ENCODE data around the gene PLEKHG3. TPM values are rescaled to one million over a fixed set of nuclear protein-coding genes. Genes with fewer than 3 reads are reported as not detected.

Gene PLEKHG3
- total RNA-seq, 1 donor from 2014 or later, result 35.6 TPM

DNA sequence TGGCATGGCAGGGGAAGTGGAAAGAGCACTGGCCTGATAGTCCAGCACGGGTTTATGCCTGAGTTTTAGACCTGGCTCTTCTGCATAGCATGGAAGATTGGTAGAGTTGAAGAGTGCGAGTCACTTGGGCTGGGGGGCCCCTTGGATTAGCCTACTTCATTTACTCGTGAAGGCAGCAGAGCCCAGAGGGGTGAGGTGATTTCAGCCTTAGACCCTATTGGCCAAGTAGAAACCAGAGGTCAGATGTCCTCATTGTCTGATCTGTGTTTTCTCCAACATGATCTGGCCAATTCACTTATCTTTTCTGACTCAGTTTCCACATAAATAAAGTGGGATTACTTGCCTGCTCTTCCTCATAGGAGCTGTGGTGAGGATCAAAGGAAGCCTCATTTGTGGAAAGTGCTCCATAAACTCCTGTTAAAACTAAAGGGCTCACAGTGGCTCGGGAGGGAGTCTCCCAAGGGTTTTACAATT lies 1.9 kb downstream of the PLEKHG3 start:
- no peak for DNase-seq (ENCODE audit: low spot score)

DNA sequence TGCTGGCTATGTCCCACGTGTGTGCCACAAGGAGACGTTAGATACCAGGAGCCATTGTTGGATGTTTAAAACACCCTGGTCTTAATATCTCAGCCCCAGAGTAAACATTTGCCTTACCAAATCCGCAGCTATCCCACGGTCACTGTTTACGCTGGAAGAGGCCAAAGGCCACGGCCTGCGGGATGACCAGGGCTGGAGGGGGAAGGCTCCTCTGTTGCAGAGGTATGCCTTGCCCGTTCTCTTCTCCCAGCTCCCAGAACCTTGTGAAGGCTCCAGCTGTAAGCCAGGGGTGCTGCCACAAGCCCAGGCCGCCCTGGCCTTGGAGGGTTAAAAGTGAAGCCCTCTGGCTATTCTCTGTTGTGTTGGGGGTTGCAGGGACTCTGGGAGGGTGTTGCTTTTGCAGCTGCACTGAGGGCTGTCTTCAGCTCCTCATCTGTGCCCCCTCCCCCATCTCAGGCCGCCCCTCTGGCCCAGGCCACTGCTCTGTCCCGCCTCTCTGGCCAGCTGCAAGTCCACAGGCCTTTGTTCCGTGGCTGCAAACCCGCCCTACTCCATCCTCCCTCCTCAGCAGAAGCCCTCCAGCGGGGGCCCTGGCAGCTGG lies 2.5 kb downstream of the PLEKHG3 start:
- DNase-seq (ENCODE audit: low spot score), result peak; percentile 86

DNA sequence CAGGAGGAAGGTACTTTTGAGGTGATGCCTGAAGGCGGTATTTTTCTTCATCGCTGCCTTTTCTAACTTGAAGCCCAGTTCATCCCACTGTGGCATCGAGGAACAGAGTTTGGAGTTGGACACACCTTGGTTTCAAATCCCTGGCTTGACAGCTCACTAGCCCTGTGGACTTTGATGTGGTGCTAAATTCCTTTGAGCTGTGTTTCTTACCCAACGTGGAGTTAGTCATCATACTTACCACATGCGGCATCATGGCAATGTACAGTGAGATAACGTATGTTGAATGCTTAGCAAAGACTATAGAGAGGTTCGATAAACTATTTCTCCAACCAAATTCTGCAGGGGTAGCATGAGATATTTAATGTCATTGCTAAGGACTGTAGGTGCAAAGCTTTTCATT lies 3.4 kb downstream of the PLEKHG3 start:
- DNase-seq (ENCODE audit: low spot score), result peak; percentile 28

DNA sequence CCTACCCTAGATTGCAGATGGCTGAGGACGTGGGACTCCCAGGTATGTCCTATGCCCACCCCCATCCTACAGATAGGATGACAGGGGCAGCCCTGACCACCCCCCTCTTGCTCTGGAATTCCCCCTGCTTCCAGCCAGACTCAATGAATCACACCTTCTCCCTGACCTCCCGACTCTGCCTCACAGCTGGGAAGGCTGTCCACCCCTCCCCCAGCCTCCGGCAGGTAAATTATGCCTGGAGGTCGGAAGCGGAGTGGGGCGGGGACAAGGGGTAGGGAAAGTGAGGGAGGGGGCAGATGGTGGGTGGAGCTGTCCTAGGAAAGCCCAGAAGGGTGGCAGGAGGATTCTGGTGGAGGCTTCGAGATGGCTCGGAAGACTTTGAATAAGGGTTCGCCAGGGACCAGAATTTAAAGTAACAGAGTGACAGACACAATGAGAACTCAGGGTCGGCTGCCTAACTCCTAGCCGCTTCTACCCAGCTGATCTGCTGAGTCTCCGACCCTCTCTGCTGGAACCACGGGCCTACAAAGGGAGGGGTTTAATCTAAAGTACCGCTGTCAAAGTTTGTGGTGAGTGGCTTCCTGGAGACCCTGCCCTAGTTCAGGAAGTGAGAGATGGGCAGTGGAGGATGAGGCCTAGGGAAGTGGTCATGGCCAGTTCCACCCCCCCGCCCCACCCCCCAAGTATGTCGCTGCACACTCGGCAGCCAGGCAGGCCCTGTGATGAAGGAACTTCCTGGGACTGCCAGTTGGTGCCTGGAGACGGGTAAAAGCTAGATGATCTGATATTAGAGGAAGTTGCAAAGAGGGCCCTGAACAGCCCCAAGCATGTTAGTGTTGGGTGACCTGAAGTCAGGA lies 4.2 kb downstream of the PLEKHG3 start:
- DNase-seq (ENCODE audit: low spot score), result peak; percentile 82

DNA sequence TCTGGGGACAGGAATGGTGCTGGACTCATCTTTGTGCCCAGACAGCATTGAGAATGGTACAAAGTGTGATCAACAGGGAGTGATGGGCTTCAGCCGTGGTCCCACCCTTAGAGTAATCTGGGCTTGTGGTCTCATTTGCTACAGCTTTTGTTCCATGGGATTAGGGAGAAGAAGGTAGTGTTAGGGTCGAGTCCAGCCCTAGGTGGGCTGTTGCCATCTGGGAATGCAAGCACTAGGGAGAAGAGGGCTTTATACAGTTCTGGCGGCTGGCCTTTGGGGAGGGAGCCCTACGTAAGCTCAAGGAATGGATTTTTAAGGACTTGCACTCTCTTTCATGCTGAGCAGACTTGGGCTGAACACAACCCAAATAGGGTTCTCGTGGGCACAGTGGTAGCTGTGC lies 4.9 kb downstream of the PLEKHG3 start:
- DNase-seq (ENCODE audit: low spot score), result peak; percentile 59

DNA sequence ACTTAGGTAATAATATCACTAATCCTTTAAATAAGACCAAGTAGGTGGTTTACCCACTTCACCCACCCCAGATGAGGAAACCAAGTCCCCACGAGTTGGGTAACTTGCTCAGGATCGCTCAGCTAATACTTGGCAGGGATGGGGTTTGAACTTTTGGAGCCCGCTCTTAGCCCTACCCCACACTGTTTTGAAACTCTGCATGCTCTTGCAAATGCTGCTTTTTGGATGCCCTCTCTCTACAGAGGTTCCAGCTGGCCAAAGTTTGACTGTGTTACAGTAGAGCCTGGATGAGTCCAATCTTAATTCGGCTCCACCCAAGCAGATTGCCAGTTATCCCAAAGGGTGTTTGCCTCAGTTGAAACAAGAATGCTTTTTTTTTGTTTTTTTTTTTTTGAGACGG lies 6.8 kb downstream of the PLEKHG3 start:
- DNase-seq (ENCODE audit: low spot score), result peak; percentile 20

DNA sequence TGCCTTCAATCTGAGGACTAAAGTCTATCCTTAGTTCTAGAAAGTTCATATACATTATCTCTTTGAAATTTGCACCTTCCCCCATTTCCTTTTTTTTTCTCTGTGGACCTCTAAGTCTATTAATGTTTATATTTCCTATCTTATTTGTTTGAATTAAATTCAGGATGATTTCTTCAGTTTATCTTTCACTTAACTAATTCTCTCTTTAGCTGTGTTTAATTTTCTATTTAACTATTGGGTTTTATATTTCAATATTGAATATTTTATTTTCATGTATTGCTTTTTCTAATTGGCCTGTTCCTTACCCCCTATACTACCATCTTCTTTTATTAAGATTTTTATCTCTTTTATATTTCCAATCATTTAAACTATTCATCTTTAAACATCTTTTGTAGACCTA lies 9.5 kb downstream of the PLEKHG3 start:
- no peak for DNase-seq (ENCODE audit: low spot score)

DNA sequence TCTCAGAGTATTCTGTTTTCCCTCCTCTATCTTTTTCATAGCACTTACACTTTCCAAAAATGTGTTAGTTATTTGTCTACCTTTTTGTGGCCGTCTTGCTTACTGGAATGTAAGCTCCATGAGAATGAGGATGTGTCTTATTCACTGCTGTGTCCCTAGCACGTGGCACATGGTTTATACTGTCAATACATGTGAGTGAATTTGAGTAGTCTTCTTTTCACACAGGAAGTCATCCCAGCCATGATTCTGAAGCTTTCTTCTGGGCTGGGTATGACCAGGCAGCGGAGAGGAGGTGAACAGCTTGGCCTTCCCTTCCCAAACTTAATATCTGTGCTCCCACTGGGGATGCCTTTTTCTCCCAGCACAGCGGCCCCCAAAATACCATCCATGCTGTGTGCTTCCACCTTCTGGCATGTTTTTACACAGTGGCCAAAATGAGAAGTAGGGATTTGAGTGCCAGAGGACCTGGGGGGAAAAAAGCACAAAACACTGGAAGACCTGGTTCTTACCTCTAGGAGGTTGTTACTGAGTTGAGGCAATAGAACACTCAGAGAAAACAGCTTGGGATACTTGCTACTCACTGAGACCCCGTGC lies 10.3 kb downstream of the PLEKHG3 start:
- peak; percentile 57 for DNase-seq (ENCODE audit: low spot score)

DNA sequence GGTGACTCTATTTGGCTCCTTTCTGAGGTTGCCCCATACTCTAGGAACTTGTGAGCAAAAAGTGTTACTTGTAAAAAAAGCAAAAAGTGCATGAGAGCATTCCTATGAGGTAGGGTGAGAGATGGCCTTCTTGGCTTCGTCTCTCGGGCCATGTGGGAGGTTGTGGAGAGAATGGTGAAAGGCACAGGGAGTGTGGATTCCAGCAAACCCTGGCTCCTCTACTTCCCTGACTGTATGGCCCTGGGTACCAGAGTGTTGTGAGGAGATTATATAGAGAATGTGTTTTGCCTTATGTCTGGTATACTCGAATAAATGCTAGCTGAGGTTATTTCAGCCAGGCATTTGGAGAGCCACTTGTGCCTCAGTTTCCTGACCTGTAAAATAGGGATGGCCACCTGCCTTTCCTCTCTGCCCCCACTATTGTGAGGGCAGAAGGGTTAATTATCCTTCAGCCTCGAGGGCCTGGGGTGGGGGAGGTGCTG lies 11.0 kb downstream of the PLEKHG3 start:
- DNase-seq (ENCODE audit: low spot score), result peak; percentile 12

DNA sequence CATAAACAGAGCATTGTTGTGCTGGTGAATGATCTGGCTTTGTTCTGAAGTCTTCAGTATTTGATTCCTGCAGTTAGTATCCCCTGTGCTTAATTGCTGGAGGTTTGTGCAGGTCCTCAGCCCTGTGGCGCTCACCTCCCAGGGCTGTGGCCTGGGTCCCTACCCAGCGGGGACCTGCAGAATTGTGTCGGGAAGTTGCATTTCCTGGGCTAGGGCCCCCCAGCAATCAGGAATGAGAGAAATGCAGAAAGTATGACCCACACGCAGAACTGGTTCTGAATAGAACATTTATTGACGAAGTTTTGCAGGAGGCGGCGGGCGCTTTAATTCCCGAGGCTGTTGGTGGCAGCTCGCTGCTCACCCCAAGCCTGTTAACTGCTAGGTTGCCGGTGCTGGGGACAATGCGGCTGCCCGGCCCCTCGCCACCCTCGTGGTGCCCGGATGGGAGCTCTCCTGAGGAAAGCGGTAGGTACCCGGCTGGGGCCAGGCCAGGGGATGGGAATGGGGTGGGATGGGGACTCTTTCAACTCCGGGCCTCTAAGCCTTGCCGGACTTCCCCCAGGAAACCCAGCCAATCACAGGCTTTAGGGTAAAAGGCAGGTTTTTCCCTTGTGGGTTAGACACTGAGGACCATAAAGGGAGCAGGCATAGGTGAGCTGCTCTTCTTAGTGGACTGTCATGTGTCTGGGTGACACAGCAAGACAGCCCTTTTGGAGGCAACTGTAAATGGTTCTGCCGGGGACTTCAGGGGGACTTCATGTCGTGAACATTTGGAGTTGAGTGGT lies 11.6 kb downstream of the PLEKHG3 start:
- DNase-seq (ENCODE audit: low spot score), result peak; percentile 85

DNA sequence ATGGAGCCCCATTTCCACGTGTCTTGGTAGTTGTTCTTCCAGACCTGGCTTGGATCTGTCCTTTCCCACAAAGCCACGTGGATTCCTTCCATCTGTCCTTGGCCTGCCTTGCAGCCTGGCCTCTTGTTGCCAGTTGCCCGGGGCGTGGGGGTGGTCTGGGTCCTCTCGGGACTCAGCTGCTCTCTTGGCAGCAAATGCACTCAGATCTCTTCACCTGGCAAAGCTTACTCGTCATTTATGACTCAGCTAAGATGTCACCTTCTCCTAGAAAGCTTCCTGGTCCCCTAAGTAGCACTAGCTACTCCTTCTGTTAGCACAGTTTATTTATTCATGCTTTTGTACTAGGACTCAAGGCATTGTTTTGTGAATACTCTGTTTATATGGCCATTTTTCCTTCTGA lies 13.6 kb downstream of the PLEKHG3 start:
- DNase-seq (ENCODE audit: low spot score), result peak; percentile 76

DNA sequence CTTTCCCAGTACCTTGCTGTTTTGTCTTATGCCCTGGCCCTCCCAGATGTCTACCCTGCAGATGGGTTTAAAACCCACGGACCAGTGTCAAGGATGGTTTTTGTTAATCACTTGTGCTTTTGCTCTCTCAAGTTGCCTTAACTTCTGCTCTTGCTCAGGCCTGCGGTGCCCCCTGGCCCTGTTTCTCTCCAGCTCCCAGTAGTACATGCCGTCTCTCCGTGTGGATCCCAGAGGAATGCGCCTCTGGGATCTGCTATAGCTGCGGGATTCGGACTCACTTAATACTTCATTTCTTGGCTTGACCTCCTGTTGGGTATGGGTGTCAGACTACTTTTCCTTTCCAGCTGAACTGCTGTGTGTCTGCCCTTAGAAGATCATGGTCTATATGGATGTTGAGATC lies 14.5 kb downstream of the PLEKHG3 start:
- DNase-seq (ENCODE audit: low spot score), result peak; percentile 39

DNA sequence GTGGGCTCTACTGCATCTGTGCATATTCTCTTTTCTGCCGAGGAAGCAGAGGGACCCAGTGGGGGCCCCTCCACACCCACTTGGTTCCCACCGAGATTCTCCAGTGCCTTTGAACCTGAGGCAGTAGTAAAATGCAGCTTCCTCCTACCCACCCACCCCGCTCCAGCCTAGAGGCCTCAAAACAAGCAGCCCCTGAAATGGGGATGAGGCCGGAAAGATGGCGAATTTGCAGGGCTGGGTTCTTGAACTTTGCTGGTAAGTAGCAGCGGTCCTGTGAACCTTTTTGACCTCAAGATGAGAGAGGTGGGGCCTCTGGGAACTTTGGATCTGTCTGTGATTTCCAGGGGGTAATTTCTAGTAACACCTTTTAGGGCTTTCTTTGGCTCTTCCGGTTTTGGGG lies 15.4 kb downstream of the PLEKHG3 start:
- peak; percentile 65 for DNase-seq (ENCODE audit: low spot score)

DNA sequence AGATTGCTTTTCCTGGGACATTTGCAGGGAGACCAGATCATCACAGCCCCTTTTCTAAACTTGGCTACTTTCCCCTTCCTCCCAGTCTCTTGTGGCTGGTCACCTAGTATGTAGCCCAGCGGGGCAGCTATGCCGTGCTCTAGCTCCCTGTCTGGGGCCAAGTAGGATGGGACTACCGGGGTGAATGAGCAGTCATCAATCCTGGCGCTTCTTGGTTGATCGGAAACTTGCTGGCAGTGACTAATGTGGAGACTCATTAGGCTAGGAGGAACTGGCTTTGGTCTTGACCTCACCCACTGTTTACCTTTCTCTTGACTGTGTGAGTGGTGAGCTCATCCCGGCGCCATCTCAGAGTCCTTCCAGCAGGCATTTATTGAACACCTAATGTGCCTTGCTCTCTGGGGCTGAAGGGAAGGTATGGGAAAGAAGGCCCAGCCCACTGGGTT lies 15.9 kb downstream of the PLEKHG3 start:
- peak; percentile 81 for DNase-seq (ENCODE audit: low spot score)

DNA sequence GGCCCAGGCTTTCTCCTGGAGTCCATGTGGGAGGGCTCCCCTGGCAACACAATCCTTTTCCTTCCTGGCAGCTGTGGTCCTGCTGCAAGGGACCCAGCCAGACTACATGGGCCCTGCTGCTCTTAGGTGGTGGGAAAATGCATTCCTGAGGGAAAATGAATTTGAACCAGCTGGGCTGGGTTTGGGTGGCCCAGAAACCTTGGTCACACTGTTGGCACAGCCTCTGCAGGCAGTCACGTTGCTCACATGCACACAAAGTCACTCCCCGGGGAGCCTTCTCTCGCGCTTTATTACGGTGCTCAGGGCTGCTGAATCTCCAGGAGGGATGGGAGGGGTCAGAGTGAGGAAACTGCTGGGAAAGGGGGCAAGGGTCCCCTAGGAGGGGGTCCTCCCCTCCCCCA lies 17.2 kb downstream of the PLEKHG3 start:
- DNase-seq (ENCODE audit: low spot score), result peak; percentile 83

DNA sequence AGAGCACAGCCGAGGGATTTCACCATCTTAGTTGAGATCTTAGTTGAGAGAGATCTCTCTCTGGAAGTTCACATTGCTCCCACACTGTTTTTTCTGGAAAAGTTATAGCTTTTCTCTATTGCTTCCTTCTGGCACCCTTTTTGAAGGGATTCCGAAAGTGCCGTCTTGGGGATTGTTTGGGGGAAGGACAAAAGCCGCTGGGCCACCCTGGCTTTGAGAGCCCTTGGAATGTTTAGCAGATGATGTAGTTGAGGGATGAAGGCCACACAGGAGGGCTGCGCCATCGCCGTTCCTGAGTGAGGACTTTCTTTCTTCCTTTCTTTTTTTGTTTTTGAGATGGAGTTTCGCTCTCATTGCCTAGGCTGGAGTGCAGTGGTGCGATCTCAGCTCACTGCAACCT lies 17.7 kb downstream of the PLEKHG3 start:
- no peak for DNase-seq (ENCODE audit: low spot score)

DNA sequence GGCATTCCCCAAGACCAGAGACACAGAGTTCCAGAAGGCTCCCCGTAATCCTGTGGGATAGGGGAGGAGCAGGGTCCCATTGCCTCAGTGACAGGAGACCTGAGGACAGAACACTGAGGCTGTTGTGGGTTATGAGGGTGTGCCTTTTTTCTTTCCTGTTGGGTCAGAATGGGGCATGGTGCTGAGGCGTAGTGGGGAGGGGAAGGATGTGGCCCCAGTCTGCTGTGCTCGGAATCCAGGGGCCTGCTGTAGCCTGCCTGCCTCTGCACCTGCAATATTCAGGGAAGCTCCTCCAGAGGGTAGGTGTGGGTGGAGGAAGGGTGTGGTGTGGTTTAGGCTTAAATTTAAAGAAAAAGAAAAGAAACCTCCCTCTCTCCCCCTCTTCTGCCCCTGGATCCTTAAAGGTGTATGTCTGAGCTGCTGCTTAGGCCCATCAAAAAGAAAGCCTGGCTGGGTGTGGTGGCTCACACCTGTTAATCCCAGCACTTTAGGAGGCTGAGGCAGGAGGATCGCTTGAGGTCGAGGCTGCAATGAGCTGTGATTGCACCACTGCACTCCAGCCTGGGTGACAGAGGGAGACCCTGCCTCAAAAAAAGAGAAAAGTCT lies 18.7 kb downstream of the PLEKHG3 start:
- DNase-seq (ENCODE audit: low spot score), result no peak

DNA sequence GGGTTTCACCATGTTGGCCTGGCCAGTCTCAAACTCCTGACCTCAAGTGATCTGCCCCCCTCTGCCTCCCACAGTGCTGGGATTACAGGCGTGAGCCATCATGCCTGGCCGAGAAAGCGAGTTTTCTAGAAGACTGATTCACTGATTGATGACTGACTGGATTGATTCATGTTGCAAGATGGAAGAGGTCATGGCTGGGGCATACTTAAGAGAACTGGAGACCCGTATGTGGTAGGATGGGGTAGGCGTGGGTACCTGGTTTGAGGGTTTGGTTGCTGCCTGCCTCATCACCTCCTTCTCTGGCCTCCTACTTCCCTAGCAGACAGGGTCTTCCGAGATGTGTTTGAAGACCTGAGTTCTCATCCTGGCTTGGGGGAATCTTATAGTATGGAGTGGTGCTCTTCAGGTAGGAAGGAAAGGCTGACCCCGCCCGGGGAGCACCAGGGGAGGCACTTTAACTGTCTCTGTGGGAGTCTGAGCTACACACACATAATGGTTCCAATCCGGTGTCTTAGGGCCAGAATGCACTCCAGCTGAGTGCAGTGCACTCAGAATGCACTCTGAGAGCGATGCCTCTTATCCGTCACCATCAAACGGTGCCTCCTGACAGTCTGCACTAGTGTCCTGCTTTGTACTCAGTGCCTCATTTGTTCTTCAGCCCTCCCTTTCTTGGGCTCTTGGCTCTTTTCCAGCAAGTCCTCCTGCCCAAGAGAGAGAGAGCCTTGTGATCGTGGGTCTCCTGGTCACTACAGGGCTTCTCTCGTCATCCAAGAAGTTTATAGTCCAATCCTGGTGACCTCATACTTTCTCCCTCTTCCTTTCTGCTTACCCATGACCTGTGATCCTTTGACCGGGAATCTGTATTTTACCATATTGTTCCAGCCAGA lies 19.7 kb downstream of the PLEKHG3 start:
- DNase-seq (ENCODE audit: low spot score), result no peak

DNA sequence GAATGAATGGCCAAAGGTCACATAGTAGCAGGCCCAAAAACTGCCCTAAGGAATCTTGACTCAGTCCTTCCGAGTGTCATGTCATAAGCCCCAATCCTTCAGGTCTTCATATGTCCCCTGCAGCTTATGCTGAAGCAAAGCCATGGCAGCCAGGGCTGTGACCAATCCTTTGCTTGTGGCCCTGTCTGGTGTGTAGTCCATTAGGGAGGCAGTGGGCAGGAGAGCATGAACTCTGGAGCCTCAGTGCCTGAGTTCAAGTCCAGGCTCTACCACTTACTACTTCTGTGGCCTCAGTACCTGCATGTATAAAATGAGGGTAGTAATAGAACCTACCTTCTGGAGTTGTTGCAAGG lies 20.3 kb downstream of the PLEKHG3 start:
- DNase-seq (ENCODE audit: low spot score), result no peak

DNA sequence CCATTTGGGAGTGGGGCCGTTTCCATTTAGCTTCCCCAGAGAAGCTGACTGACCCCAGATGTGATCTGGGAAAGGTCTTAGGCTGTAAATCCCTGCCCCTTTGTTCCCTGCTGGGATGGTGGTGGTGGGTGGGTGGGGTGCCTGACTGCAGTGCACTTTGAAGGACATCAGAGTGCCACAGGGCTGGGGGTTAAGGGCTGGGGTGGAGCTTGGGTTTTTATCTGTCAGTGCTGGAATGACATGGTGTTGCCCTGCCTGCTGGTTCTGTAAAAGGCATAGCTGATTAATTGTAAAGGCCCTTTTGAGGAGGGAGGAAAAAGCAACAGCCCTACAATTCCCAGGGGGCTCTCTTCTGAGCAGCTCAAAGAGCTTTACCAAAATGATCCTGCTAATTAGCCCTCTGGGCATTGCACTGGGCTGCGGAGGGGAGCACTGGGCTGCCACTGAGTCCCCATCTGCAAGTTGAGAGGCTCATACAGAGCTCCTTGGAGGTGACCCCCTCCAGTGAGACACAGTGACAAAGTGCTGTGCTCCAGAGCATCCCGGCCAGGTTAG lies 21.1 kb downstream of the PLEKHG3 start:
- DNase-seq (ENCODE audit: low spot score), result no peak

All from mesenteric fat pad (tissue), 1 donor.